D721Med (cell line): ENCODE data around the gene DNAH12.

Experiments used
- DNase-seq: peaks from one replicate; pipeline ENCODE4 v3.0.0; 2011; ENCODE audit warnings: low spot score; ENCODE audit not compliant: insufficient read length
- FAIRE-seq: peaks from 2 replicates; lab custom pipeline; 2011; peaks lifted over from hg19 to GRCh38; lab: Jason Lieb, UNC
- TF ChIP-seq, protein P1 (sequence below): IDR thresholded peaks from 2 replicates; pipeline ENCODE4 v1.5.1; 2012; ENCODE audit warnings: mild to moderate bottlenecking, control low read depth; ENCODE audit not compliant: insufficient read depth; ENCODE audit errors: missing control alignments

Gene DNAH12

GRCh38 chr3:57436195-57436761 lies 107.9 kb downstream of the DNAH12 start:
- FAIRE-seq (no peak), DNase-seq (no peak)
- TF ChIP-seq, protein P1, sequence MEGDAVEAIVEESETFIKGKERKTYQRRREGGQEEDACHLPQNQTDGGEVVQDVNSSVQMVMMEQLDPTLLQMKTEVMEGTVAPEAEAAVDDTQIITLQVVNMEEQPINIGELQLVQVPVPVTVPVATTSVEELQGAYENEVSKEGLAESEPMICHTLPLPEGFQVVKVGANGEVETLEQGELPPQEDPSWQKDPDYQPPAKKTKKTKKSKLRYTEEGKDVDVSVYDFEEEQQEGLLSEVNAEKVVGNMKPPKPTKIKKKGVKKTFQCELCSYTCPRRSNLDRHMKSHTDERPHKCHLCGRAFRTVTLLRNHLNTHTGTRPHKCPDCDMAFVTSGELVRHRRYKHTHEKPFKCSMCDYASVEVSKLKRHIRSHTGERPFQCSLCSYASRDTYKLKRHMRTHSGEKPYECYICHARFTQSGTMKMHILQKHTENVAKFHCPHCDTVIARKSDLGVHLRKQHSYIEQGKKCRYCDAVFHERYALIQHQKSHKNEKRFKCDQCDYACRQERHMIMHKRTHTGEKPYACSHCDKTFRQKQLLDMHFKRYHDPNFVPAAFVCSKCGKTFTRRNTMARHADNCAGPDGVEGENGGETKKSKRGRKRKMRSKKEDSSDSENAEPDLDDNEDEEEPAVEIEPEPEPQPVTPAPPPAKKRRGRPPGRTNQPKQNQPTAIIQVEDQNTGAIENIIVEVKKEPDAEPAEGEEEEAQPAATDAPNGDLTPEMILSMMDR: no peak

DNA sequence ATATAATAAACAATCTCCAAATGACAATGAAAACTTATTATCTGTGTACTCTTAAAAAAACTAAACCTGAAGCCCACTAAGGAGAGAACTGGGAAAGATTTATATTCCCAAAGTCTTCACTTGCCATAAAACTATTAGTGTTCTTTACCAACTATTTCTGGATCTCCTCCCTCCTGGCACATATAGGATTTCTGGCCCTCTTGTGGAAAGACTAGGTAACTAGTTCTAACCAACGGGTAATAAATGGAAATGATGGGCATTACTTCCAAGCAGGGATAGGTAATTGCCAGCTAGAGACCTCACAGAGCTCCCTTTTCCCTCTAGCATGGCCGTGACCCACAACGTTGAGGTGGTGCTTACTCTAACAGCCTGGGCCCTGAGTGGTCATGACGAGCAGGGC lies 110.1 kb downstream of the DNAH12 start:
- no peak for FAIRE-seq
- TF ChIP-seq, protein P1: peak; percentile 22
- no peak for DNase-seq

GRCh38 chr3:57423335-57423734 lies 120.8 kb downstream of the DNAH12 start:
- DNase-seq: no peak
- no peak for FAIRE-seq
- TF ChIP-seq, protein P1: no peak

- DNase-seq (no peak), FAIRE-seq (no peak)
- TF ChIP-seq, protein P1: no peak
These were observed 122.8 kb downstream of the DNAH12 start for GRCh38 chr3:57421336-57421735.

DNA sequence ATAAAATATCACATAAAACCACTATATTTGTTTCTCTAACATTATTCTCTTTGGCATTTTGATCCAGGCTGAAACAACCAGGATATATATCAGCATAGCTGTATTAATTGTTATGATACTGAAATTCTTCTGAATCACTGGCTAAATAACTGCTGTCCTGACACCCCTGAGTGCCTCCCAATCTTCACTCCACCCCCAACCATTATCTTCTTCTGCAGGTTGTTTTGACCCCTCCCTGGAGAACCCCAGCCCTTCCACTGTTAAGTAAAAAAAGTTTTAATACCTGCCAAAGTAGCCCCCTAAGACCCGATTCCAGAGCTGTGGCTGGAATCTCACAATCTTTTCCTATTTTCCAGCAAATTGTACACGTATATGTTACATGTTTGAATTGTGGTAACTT lies 124.1 kb downstream of the DNAH12 start:
- DNase-seq (no peak), FAIRE-seq (no peak)
- TF ChIP-seq, protein P1: no peak

DNA sequence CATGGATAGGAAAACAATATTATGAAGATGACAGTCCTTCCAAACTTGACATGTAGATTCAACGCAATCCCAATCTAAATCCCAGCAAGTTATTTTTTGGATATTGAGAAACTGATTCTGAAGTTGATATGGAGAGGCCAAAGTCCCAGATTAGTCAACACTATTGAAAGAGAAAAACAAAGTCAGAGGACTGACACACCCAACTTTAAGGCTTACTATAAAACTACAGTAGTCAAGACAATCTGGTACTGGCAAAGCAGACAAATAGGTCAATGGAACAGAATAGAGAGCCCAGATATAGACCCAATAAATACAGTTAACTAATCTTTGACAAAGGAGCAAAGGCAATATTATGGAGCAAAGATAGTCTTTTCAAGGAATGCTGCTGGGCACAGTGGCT lies 132.4 kb downstream of the DNAH12 start:
- no peak for DNase-seq
- FAIRE-seq: no peak
- TF ChIP-seq, protein P1: no peak

DNA sequence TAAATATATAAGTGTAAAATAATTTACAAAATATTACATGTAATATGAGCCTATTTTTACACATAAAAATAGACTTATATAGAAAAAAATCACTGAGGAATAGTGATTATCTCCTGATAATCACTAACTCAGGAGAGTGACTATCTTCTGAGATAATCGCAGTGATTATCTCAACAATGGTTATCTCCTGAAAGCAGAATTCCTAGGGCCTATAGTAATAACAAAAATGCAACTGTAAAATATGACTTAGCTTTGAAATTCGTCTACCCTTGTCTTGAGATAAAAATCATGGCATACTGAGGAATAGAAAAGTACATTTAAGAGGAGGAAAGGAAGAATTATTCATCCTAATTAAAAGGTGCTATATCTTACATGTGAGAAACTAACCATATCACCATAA lies 134.7 kb downstream of the DNAH12 start:
- no peak for FAIRE-seq
- no peak for DNase-seq
- TF ChIP-seq, protein P1: no peak
